SIG-M5 treated with dmso at 0.1 percent for 504 hours (cell line): Measurements from ENCODE around the gene DPP8.

Source experiments
- DNase-seq: peaks from one replicate; lab custom pipeline; 2025; ENCODE audit not compliant: unreplicated experiment; lab: John Stamatoyannopoulos, UW

Gene DPP8

DNA sequence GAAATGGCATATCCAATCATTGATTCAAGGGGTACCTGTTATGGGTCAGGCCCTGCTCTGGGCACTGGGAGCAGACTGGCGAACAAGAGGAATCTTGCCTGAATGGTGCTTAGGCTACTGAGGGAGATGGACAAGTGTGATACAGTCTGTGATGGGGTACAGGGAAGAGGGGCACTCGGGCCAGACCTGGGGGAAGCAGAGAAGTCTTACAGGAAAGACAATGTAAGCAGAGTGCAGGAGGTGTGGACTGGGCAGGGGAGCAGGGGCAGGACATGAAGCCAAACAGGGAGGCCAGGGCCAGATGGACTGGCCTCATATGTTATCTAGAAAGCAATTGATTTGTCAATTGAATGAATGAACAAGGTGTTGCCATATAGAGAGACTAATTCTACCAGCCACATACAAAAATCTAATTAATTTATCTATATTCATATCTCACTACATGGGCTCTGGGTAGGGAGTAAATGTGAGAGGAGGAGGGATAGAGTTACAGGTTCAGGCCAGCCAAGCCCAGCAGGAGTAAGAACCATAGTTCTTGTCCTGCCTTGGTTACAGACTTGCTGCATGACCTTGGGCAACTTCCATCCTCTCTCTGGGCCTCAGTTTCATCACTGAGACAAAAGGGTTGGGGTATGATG is 91.2 kb downstream of the DPP8 start:
- DNase-seq = no peak

DNA sequence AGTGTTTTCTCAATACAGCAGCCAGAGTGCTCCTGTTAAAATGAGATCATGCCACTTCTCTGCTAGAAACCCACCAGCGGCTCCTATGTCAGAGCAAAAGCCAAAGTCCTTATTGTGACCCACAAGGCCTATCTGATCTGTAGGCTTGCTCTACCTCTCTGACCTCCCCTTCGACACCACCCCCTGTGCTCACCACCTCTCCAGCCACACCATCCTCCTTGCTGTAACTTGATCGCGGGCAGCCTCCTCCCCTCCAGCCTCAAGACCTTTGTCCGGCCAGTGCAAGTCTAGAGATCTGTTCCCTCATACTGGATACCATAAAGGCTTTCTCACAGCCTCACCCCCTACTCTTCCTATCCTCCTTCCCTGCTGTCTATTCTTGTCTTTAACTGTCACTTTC is 92.8 kb downstream of the DPP8 start:
- no peak for DNase-seq

DNA sequence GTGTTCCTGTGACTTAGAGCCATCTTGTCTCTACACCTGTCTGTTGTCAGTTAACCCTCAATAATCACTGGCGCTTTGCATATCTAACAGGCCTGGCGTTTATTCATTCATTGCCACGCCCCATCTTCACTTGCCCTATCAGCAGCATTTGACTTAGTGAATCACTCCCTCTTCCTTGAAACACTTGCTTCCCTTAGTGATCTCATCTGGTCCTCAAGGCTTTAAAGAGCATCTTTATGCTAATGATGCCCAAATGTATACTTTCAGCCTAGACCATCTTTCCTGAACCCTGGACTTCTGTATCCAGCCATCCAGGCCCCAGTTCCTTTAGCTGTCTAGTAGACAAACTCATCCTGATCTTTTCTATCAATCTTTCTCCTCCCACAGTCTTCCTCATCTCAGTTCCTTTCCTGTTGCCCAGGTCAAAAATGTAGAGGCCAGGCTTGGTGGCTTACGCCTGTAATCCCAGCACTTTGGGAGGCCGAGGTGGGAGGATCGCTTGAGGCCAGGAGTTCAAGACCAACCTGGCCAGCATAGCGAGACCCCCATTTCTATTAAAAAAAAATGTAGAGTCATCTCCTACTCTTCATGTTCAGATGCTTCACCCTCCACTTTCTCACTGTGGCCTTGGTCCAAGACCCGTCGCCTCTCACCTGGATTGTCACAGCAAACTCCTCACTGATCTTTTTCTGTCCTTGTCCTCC is 93.4 kb downstream of the DPP8 start:
- DNase-seq = peak; percentile 29

DNA sequence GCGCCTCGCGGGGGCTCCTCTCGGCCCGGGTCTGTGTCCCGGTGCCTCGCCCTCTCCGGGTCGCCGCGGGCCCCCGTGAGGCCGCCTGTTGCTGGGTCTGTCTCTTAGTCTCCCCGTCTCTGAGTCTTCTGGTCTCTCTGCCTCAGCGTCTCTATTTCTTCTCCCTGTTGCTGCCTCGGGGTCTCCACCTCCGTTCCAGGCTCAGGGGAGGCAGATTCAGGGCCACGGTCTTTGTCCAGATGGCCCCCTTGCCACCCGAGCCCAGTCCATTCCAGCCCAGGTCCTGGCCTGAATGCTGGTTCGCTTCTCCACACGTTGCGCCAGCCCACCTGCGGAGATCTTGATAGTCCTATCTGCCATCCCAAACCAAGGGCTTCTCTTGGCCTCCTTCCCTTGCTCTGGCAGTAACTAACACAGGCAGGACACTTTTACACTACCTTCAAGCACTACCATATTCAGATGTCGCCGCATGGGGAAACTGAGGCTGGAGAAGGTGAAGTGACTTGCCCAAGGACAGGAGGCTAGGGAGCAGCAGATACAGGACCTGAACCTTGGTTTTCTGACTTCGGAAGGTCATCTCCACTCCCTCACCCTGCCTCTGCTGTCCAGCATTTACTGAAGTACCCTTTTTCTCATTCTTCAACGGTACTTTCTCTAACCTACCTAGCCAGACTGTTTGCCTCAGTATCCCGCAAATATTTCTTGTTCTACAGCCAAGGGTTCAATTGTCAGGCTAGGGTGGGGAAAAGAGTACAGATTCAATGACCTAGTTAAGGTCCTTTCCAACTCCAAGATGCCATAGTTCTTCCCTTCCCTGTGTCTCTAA is 94.1 kb downstream of the DPP8 start:
- no peak for DNase-seq

DNA sequence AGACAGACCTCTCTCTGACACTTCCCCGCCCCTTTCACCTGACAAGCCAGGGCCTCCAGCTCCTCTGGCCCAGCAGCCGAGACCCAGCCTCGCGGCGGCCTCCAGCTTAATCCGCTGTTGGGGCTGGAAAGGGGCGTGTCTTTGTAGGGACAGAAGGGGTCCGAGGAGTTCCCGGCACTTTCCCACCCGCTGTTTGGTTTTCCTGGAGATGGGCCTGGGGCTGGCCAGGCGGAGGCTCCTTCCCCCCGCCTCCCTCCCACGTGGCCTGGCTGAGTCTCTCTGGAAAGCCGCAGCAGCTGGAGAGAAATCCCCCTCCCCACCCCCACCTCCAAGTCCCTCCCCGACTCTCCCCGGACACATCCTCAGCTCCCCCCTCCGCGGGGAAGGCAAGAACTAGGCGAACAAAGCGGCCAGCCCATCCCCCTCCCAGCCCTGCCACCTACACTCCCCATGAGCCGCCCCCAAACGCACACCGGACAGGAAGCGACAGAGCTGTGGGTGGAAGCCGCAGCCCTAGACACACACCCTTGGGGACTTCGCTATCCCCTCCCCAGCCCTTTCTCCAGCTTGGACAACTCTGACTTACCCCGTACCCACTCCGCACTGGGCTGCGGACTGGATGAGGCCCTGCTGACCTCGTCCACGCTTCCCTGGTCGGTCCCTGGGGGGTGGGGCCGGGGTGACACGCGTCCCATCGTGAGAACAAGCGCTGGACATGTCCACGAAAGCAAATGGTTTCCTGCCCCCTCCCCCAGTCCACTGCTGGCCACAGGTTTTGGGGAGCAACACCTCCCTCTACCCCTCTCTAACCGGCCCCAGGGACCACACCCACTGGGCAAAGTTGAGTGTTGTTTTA is 95.9 kb downstream of the DPP8 start:
- DNase-seq = no peak

DNA sequence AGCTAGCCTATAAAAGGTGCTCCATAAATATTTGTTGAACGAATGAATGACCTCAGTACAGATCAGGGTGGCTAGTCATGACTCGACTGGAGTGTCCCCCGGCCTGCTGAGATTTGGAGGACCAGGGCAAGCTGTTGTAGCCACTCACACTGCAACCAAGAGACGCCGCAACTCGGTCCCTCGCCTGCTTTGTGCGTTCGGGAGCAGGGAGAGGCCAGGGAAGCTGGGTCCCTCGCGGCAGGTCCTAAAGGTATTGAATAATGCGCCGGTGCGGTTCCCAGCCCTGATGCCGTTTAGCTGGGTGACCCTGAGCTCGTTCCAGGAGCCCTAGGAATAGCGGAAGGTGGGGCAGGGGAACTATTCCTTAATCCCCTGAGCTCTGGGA is 96.5 kb downstream of the DPP8 start:
- DNase-seq = no peak

DNA sequence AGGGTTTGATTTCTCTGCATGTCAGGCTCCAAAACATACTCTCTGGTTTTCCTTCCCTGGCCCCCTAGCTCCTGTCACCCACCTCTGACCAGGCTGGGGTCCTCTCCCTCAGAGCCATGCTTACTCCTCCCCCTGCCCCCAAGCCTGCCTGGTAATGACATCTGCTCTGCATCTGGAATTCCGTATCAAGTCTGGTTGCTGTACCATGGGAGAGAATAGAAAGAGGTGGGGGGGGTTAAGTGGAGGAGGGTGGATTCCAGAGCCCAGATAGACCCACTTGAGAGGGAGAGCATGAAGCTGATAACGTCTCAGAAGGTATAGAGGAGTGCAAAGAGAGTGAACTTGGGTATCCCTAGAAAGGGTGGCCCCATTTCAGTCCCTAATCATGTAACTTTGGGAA is 98.9 kb downstream of the DPP8 start:
- no peak for DNase-seq

DNA sequence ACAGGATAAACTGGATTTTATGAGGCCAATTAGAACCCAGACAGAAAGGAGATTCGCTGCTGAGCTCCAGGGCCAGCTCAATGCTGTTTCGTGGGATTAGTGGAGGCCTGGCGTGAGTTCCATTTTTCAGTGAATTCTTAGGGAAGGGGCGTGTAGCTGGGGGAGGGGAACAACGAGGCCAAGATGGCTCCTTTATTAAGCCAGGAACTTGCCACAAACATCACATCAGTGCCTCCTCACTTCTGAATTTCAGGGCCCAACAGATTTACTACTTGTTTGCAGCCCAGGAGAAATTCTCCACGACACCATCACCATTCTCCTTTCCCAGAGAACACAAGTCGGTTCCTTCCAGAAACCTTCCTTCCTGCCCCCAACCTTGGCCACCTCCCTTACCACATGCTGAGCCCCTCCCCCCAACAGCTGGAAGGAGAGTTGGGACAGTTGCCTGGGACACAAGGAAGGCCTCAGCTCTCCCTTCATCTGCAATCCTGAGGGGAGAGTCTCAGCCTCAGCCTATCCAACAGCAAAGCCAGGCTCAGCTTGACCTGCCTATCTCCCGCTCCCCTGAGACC is 100.6 kb downstream of the DPP8 start:
- no peak for DNase-seq

DNA sequence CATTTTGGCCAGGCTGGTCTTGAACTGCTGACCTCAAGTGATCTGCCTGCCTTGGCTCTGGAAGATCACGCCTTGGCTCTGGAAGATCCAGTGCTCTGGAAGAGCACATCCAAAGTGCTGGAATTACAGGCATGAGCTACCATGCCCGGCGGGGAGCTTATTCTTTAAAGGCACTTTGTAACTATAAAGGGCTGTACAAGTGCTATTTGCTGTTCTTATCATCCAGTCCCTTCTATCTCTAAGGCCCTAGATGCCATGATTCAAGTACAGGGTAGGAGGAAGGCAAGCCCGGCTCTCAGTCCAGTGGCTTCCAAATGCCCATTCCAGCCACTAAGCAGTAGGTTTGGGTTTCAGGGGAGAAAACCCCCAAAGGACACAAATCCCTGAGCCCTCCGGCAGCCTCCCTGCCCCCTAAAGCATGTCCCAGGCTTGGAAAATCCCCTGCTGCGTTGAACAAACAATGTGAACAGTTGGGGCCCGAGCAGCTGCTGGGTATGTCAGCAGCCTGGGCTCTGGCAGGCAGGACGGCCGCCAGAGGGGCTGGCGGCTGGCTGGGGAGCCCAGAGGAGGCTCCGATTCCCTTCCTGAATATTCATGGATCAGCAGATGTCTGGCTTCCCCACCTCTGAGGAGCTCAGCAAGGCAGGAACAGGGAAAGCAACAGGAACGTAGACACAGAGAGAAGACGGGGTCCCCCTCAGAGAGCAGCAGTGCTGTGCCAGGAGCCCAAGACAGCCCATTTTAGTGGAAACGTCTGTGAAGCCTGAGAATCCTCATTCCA is 102.5 kb downstream of the DPP8 start:
- DNase-seq = no peak

DNA sequence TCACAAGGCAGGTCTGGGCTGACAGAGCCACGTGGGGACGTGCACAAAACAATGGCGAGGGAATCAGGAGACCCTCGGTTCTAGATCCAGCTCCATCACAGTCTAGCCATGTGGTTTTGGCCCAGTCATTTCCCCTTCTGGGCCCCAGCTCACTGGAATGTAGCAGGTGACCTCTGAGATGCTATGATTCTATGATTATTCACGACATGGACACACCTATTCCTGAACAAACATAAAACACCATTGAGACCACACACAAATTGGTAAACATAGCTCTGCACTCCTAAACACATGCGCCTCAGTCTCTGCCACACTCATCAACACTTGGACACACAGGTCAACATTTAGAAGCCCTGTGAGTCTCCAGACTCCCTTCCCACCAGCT is 103.7 kb downstream of the DPP8 start:
- DNase-seq = no peak

DNA sequence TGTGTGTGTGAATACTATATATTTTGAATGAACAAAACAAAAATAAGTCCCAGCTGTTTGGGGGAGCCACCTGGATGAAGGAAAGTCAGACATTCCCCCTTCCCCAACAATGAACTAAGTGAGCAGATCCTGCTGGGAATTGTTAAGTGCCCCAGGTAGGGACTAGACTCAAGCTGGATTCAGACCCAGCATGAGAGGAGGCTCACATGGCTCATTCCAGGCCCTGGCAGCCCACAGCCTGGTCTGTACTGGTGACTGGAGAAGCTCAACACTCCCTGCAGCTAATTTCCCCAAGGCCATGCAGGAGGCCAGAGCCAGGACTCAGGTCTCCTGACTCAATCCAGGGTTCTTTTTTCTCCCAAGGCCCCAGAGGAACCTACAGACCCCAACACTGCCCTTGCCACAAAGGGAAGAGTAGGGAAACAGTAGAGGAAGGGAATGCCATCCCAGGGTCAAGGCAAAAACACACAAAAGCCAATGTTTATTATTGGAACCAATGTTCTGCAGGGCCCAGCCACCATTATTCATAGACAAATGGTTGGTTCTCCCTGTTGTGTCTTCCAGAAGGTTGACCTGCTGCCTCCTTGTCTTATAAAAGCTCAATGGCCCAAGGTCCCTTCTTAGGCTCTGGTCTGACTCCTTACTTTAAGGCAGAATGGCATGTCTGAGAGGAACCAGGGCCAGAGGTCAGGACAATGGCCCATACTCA is 104.3 kb downstream of the DPP8 start:
- no peak for DNase-seq

DNA sequence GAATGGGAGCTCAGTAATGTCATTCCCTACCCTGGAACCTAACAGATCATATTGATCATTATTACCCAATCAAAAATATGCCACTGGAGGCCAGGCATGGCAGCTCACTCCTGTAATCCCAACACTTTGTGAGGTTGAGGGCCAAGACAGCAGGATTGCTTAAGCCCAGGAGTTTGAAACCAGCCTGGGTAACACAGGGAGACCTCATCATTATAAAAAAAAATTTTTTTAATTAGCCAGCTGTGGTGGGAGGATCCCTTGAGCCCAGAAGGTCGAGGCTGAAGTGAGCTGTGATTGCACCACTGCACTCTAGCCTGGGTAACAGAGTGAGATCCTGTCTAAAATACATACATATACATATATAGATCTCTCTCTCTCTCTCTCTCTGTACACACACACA is 104.9 kb downstream of the DPP8 start:
- DNase-seq = no peak

DNA sequence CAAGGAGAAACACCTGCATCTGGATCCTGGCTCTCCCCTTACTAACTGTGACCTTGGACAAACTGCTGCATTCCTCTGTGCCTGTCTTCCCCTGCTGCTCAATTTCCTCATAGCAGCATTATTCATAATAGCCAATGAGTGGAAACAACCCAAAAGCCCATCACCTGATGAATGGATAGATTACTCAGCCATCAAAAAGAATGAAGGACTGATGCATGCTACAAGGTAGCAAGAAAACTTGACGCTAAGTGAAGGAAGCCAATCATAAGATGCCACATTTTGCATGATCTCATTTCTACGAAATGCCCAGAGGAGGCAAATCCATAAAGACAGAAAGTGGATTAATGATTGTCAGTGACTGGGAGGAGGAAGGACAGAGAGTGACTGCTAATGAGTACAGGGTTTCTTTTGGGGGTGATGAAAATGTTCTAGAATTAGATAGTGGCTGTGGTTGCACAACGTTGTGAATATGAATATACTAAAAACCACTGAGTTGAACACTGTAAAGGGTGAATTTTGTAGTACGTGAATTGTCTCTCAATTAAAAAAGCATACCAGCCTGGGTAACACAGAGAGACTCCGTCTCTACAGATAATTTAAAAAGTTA is 105.9 kb downstream of the DPP8 start:
- DNase-seq = peak; percentile 17

DNA sequence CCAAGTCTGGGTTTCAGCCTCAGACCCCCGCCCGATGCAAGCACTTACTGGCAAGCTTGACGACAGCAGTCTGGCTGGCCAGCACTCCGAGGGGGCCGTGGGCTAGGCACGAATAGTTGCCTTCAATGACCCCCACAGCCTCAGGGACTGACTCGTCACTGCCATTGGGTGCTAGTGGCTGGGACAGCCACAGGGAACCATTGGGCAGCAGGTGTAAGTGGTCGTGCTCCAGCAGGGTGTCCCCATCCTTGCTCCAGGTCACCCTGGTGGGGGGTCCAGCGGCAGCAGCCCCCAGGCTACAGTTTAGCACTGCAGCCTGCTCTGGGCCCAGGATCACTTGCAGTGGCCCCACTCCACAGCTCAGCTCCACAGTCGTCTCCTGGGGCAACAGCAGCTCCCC is 106.5 kb downstream of the DPP8 start:
- DNase-seq = no peak

DNA sequence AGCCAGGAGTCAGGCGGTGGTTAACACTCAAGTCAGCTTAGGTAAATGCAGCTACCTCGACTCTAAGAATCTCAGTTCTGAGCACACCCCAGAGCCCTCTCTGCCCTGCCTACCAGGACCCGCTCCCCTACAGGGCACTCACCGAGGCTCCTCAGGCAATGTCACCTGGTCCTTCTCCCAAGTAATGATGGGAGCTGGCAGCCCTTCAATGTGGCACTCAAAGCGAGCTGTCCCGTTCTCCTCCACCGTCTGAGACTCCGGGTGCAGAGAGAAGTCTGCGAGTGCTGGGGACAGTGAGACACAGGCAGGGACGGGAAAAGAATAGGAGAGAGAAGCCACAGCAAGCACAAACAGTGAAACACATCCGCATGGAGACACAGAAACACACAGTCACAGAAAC is 107.5 kb downstream of the DPP8 start:
- DNase-seq = no peak

DNA sequence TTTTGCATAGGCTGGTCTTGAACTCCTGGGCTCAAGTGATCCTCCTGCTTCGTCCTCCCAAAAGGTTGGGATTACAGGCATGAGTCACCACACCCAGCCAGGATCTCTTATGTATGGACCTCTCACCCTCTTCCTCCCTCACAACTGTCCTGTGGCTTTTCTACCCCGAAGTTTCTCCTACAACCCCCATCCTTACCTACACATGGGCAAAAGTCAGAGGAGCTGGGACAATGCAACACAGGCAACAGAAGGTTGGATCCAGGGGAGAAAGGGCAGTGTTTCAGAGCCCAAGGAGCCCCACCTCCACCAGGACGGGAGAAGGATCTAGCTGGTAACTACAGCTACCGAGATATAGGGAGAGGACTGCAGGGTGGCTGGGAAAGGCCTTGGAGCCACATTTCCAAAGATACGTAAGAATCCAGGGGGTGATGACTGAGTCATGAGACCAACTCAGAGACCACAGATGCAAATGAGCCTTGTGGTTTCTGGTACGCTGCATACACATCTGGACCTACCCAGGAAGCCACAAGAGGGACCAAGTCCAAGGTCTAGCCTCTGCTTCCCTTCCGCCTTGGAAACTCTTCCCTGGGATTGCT is 108.4 kb downstream of the DPP8 start:
- DNase-seq = peak; percentile 30

DNA sequence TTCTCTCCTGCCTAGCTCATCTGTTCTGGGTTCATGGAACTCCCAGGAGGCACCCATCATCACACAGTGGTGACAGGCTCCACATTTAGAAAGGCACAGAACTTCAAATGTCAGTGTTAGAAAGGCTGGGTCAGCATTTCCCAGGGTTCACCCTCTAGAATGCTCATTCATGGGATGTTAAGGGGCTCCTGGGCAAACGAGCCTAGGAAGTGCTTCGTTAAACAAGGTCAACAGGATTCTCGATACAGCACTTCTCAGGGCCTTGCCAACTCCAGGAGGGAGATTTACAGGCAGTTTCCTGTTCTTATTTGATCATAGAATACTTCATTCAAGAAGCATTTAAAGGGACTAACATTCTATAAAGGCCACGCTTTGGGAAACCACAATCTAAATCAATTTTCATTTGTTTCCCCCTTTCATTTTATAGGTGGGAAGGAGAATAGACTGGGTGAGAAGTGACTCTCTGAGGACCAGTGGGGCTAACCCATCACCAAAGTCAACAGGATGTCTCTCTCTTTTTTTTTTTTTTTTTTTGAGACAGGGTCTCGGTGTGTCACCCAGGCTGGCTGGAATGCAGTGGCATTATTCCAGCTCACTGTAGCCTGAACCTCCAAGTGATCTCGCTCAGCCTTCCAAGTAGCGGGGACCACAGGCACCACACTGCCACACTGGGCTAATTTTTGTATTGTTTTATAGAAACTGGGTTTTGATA is 109.0 kb downstream of the DPP8 start:
- DNase-seq = no peak

DNA sequence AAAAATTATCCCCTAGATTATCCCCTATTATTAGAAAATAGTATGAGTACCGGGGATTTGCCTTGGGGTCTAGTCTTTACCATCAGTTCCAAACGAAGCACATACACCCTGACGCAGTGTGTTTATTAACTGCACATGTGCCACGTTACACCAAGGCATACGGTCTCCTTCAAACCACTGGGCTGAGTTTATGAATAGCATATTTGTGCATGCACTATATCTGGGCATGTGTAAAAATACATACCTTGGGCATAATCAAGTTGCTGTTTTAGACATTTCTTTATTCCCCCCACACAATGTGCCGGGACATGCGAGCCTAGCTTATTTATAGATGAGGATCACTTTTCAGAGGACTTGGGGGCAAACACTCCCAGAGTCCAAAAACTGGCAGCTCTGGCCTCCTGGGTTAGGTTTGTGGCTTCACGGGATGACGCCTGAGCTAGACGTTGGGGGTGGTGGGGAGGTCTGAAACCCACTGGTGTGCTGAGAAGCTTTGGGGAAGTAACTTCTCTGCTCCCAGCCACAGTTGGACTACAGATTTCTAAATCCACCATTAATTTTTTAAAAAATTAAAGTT is 111.0 kb downstream of the DPP8 start:
- no peak for DNase-seq
